ENCODE results near the gene CAVIN1. TPM values are rescaled to one million over a fixed set of nuclear protein-coding genes. Genes with fewer than 3 reads are reported as not detected.
A peak's percentile ranks its signal among the peaks of the same experiment; 100 is the strongest.

The CAVIN1 gene
- total and polyA plus RNA-seq, 7 donors = 11.8 to 519 (median 231) TPM

DNA sequence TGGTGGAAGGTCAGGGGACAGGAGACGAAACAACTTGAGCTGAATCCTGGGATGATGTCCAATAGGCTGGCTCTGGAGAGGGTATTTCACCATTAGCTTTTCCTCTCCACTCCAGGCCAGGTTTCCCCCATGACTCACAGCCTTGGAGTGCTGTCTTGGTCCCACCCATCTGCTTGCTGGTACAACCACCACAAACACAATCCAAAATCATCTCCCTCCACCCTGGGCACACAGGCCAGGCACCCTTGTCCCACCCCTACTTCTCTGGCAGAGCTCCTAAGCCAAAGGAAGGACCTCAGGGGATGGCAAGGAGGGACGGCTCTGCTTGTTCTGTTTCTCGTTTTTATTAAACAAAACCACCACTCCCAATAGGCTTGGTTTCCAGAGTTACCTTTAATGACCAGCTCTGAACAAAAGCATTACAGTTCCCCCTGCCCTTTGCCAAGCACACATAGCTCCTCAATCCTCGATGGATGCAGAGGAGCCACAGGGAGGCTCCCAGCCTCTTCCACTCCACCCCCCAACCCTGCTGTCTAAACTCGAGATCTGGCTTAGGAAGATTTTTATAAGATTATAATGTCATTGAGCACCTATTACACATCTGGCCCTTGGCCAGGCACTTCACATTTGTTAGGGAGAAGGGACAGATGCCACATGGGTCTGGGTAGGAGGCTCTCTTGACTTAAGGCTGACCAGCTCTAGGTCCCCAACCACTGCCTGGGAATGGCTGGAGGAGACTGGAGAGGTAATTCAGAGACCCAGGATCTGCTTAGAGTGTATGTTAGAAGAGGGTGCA is 13.3 kb downstream of the CAVIN1 start:
- TF ChIP-seq EP300 (IDR thresholded peaks at IDR 0.05) = no peak
- TF ChIP-seq POLR2A (IDR thresholded peaks at IDR 0.05) = no peak
- peak in 3 of 4 donors; percentile 34 to 41 (median 41) for TF ChIP-seq POLR2AphosphoS5 (IDR thresholded peaks at IDR 0.05)
- TF ChIP-seq CTCF (IDR thresholded peaks at IDR 0.05) = no peak
- intact Hi-C loops (cut with DNase I) = no loop called here
- 27 to 36% methylated on average over 5 of the region's 5 CpGs for WGBS, 2 donors
- peaks cover 0 to 98% (median 96%) of the 10 kb centered on the region in 4 donors for H3K4me1 ChIP-seq
- peak overlapping the region; percentile 84 to 100 (median 95) for H3K27ac ChIP-seq
- no peaks in the 10 kb centered on the region for H3K9me3 ChIP-seq
- peaks cover 0 to 7% (median 5%) of the 10 kb centered on the region in 4 donors for H3K36me3 ChIP-seq
- H3K4me3 ChIP-seq = no peak overlapping the region
- peak; percentile 94 for DNase-seq
- H3K27me3 ChIP-seq = no peaks in the 10 kb centered on the region

DNA sequence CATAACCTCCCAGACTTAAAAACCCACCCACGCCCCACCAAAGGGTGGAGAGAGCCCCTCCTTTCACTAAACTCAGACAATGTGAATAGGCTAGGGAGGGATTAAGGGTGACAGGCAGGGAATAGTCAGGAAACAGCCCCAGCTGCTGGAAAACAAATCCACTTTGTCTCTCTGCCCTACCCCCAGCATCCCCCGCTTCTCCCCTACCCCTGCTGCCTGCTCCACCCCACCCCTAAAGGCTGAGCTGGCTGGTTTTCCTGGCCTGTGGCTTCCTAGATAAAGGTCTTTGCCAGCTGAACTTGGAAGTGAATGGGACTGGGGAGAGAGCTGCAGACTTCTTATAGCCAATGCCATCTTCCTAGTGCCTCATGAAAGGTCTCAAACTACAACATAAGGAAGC is 15.0 kb downstream of the CAVIN1 start:
- peaks cover 4 to 23% (median 22%) of the 10 kb centered on the region in 4 donors for H3K36me3 ChIP-seq
- H3K27me3 ChIP-seq = no peaks in the 10 kb centered on the region
- H3K4me3 ChIP-seq = no peak overlapping the region
- no peak for DNase-seq
- H3K4me1 ChIP-seq = peaks cover 0 to 96% (median 93%) of the 10 kb centered on the region in 4 donors
- TF ChIP-seq CTCF (IDR thresholded peaks at IDR 0.05) (no peak), POLR2A (IDR thresholded peaks at IDR 0.05) (no peak)
- H3K27ac ChIP-seq = peak overlapping the region; percentile 84 to 100 (median 95)
- intact Hi-C loops (cut with DNase I) = no loop called here
- WGBS, 2 donors = 83 to 95% methylated on average over 2 of the region's 2 CpGs
- no peaks in the 10 kb centered on the region for H3K9me3 ChIP-seq

- H3K4me3 ChIP-seq = no peak overlapping the region
Measured at GRCh38 chr17:42407289-42407836, 15.7 kb downstream of the CAVIN1 start.

DNA sequence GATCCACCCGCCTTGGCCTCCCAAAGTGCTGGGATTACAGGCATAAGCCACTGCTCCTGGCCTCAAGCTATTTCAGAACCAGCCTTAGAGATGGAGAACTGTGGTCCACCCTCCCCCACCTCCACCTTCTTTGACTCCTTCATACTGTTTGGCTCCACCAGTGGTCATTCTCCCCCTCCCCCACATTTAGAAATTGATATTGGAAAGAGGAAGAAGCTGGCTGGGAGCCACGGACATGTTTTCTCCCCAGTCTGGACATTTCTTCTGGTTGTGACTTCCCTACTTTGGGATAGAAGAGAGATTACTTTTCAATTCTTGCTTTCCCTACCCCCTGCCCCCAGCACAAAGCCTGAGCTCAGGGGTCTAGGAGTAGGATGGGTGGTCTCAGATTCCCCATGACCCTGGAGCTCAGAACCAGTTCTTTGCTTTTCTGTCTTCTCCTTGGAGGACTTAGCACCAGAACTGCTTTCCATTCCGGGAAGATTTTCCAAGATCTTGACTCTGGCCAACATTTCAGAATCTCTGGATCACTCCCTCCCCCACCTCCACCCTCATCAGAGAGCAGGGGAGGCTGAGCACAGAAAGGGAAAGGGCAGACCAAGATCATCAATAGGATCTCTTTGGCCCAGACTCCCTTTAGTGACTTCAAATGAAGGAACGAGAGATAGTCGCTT is 16.3 kb downstream of the CAVIN1 start:
- H3K9me3 ChIP-seq = no peaks in the 10 kb centered on the region
- peak overlapping the region; percentile 84 to 100 (median 95) for H3K27ac ChIP-seq
- 73% methylated on average over 5 of the region's 5 CpGs for WGBS, 2 donors
- TF ChIP-seq EP300 (IDR thresholded peaks at IDR 0.05) (no peak), CTCF (IDR thresholded peaks at IDR 0.05) (no peak), POLR2AphosphoS5 (IDR thresholded peaks at IDR 0.05) (no peak), POLR2A (IDR thresholded peaks at IDR 0.05) (no peak)
- DNase-seq = no peak
- no peaks in the 10 kb centered on the region for H3K27me3 ChIP-seq
- peaks cover 4 to 26% (median 22%) of the 10 kb centered on the region in 4 donors for H3K36me3 ChIP-seq
- intact Hi-C loops (cut with DNase I) = loop anchor here (1.0 kb wide), 1 partner anchor 84 kb away; no protein-coding TSS in a partner anchor
- peaks cover 0 to 97% (median 92%) of the 10 kb centered on the region in 4 donors for H3K4me1 ChIP-seq
- no peak overlapping the region for H3K4me3 ChIP-seq

More at GRCh38 chr17:42407289-42407836, 15.7 kb downstream of the CAVIN1 start:
- 17% methylated on average over 2 of the region's 2 CpGs for WGBS, 2 donors
- no peak for TF ChIP-seq EP300 (IDR thresholded peaks at IDR 0.05)
- TF ChIP-seq POLR2AphosphoS5 (IDR thresholded peaks at IDR 0.05) = peak; percentile 9 to 71 (median 50)
- Histone ChIP-seq H3K4me1 (peaks cover 0 to 97% (median 93%) of the 10 kb centered on the region in 4 donors), H3K9me3 (no peaks in the 10 kb centered on the region), H3K36me3 (peaks cover 4 to 26% (median 22%) of the 10 kb centered on the region in 4 donors), H3K27me3 (no peaks in the 10 kb centered on the region), H3K27ac (peak overlapping the region; percentile 84 to 100 (median 95))
- DNase-seq = peak; percentile 95
- intact Hi-C loops (cut with DNase I) = no loop called here

Measured in sigmoid colon (tissue), 7 donors.